A549 (cell line): ENCODE measurements around the gene ARHGEF38. TPM values are rescaled to one million over a fixed set of nuclear protein-coding genes. Genes with fewer than 3 reads are reported as not detected.

Source experiments
- ATAC-seq, 2 experiments: fragments of 200-7000 bp in 1 of 2; fragments of >200 bp in 1 of 2; cut with Nextera tagmentation in 1 of 2; cut with Tn5 transposase in 1 of 2; 3 replicates each; pipeline versions ENCODE4 v1.8.0 to v1.9.1; 2018 to 2020; ENCODE audit warnings: mild to moderate bottlenecking in 1 of 2, moderate library complexity in 1 of 2
- CTCF ChIA-PET: fragments of 300-600 bp; sonication (Branson Sonifier 250); formaldehyde crosslinking; extraction: SDS; loops from one replicate; lab custom pipeline; 2021; ENCODE audit warnings: antibody characterized with exemption, inconsistent platforms; lab: Yijun Ruan, JAX
- POLR2A ChIA-PET: fragments of 350-600 bp; formaldehyde crosslinking; extraction: SDS; loops from one replicate; lab custom pipeline; 2021; ENCODE audit warnings: antibody characterized with exemption, inconsistent platforms; lab: Yijun Ruan, JAX
- DNase-seq, 2 experiments: peaks; one replicate each; pipeline versions ENCODE4 v3.0.0 to v3.0.0-alpha.2; 2011 to 2016; ENCODE audit warnings: low read depth in 1 of 2, low spot score in 1 of 2
- FAIRE-seq: peaks from 2 replicates; lab custom pipeline; 2011; peaks lifted over from hg19 to GRCh38; lab: Jason Lieb, UNC
- H3K27ac ChIP-seq, 2 experiments: fragments of >200 bp; sonication (Bioruptor Twin); formaldehyde crosslinking; 3 replicates each; pipeline ENCODE4 v1.5.1; 2016 to 2017
- H3K4me1 ChIP-seq: fragments of >200 bp; sonication (Bioruptor Twin); formaldehyde crosslinking; 3 replicates; pipeline ENCODE4 v1.6.1; 2016
- H3K4me2 ChIP-seq: fragments of >200 bp; sonication (Bioruptor Twin); formaldehyde crosslinking; 3 replicates; pipeline ENCODE4 v1.6.1; 2016
- H3K4me3 ChIP-seq: fragments of >200 bp; sonication (Bioruptor Twin); formaldehyde crosslinking; 3 replicates; pipeline ENCODE4 v1.5.1; 2016
- H3K9me3 ChIP-seq: fragments of >200 bp; sonication (Bioruptor Twin); formaldehyde crosslinking; 3 replicates; pipeline ENCODE4 v1.6.1; 2016
- BCL3 ChIP-seq: fragments of >200 bp; sonication (Bioruptor Twin); formaldehyde crosslinking; IDR thresholded peaks from 3 replicates; pipeline ENCODE4 v1.6.1; 2016
- CEBPB ChIP-seq, 2 experiments: fragments of >200 bp in 1 of 2; sonication (Bioruptor Twin) in 1 of 2; formaldehyde crosslinking in 1 of 2; IDR thresholded peaks; 2 replicates each; pipeline ENCODE4 v1.6.1; 2012 to 2016
- CHD2 ChIP-seq: fragments of 150-350 bp; IDR thresholded peaks from 2 replicates; pipeline ENCODE4 v1.6.1; 2014; ENCODE audit warnings: low read length; ENCODE audit not compliant: partially characterized antibody
- EHMT2 ChIP-seq: fragments of 200-600 bp; sonication (generic); IDR thresholded peaks from 2 replicates; pipeline ENCODE4 v1.6.1; 2016; ENCODE audit warnings: antibody characterized with exemption, low read depth, mild to moderate bottlenecking, moderate library complexity
- EP300 ChIP-seq, 2 experiments: fragments of >200 bp; sonication (Bioruptor Twin); formaldehyde crosslinking; IDR thresholded peaks; 2 replicates in 1 of 2; 3 replicates in 1 of 2; pipeline ENCODE4 v1.6.1; 2016 to 2017
- FOSB ChIP-seq: fragments of 250-450 bp; sonication (Bioruptor Pico); IDR thresholded peaks from 2 replicates; pipeline ENCODE4 v1.5.0; 2020; ENCODE audit warnings: mild to moderate bottlenecking, moderate library complexity
- GATA3 ChIP-seq: IDR thresholded peaks from 2 replicates; pipeline ENCODE4 v1.6.1; 2012; ENCODE audit warnings: borderline replicate concordance
- HDAC2 ChIP-seq: fragments of 200-600 bp; sonication (generic); IDR thresholded peaks from 2 replicates; pipeline ENCODE4 v1.6.1; 2016
- JUN ChIP-seq, 2 experiments: fragments of >200 bp; sonication (Bioruptor Twin); formaldehyde crosslinking; IDR thresholded peaks; 2 replicates in 1 of 2; 3 replicates in 1 of 2; pipeline ENCODE4 v1.6.1; 2016 to 2017
- JUNB ChIP-seq: fragments of >200 bp; sonication (Bioruptor Twin); formaldehyde crosslinking; IDR thresholded peaks from 2 replicates; pipeline ENCODE4 v1.6.1; 2016
- MAZ ChIP-seq: fragments of 150-350 bp; IDR thresholded peaks from 2 replicates; pipeline ENCODE4 v1.6.1; 2014; ENCODE audit warnings: antibody characterized with exemption, low read depth, low read length, borderline replicate concordance
- NFE2L2 ChIP-seq: fragments of 150-350 bp; conservative IDR thresholded peaks from 2 replicates; pipeline ENCODE4 v1.6.1; 2014; ENCODE audit warnings: low read length
- PBX3 ChIP-seq: IDR thresholded peaks from 2 replicates; pipeline ENCODE4 v1.6.1; 2012
- POLR2AphosphoS2 ChIP-seq: conservative IDR thresholded peaks from 2 replicates; pipeline ENCODE4 v1.6.1; 2012; ENCODE audit warnings: low read length, improper control_type of control experiment, inconsistent platforms
- RAD21 ChIP-seq, 2 experiments: fragments of >200 bp in 1 of 2; sonication (Bioruptor Twin) in 1 of 2; formaldehyde crosslinking in 1 of 2; IDR thresholded peaks in 1 of 2; conservative IDR thresholded peaks in 1 of 2; 2 replicates in 1 of 2; 3 replicates in 1 of 2; pipeline ENCODE4 v1.6.1; 2012 to 2018; ENCODE audit warnings: inconsistent platforms in 1 of 2
- RNF2 ChIP-seq: fragments of 200-600 bp; sonication (generic); IDR thresholded peaks from 2 replicates; pipeline ENCODE4 v1.6.1; 2016; ENCODE audit warnings: low read depth, mild to moderate bottlenecking, antibody characterized with exemption, moderate library complexity, borderline replicate concordance
- SMC3 ChIP-seq: fragments of >200 bp; sonication (Bioruptor Twin); formaldehyde crosslinking; IDR thresholded peaks from 3 replicates; pipeline ENCODE4 v1.6.1; 2018; ENCODE audit warnings: inconsistent platforms
- ZC3H11A ChIP-seq: fragments of 450-650 bp; IDR thresholded peaks from 2 replicates; pipeline ENCODE4 v1.6.1; 2014; ENCODE audit warnings: antibody characterized with exemption, mild to moderate bottlenecking
- ZSCAN20 ChIP-seq: fragments of 250-450 bp; sonication (Bioruptor Pico); IDR thresholded peaks from 2 replicates; pipeline ENCODE4 v1.8.0; 2022; ENCODE audit warnings: mild to moderate bottlenecking, moderate library complexity
- WGBS: methylation state at CpG from one replicate; pipeline ENCODE4 v1.1.6; 2017; ENCODE audit errors: missing lambda C conversion rate; 5-methylcytosine and 5-hydroxymethylcytosine counted together
- polyA plus RNA-seq, 4 experiments: library from polyadenylated mRNA; depleted of rRNA in 3 of 4; stranded (reverse); fragments of >200 nt; fragmentation: RNase III in 1 of 4; extraction: RNeasy Plus Mini Kit Qiagen cat#74134 plus additional on column Dnase treatment in 1 of 4; gene quantifications; 2 replicates in 3 of 4; 3 replicates in 1 of 4; pipeline ENCODE4 v1.2.3, GENCODE V29; 2011 to 2017
- TF ChIP-seq, protein P1 (sequence below): fragments of 250-450 bp; sonication (Bioruptor Pico); IDR thresholded peaks from 2 replicates; pipeline ENCODE4 v1.5.0; 2020; ENCODE audit warnings: low read depth, mild to moderate bottlenecking, moderate library complexity
- TF ChIP-seq, protein P2 (sequence below): fragments of 250-450 bp; sonication (Bioruptor Pico); IDR thresholded peaks from 2 replicates; pipeline ENCODE4 v1.5.0; 2021; ENCODE audit warnings: mild to moderate bottlenecking, moderate library complexity, borderline replicate concordance

The ARHGEF38 gene
- polyA plus RNA-seq, 2 of the 4 experiments (the other 2 are of a cell fraction): 0.05 TPM; not detected in 1

GRCh38 chr4:105630670-105631655, 78.5 kb downstream of the ARHGEF38 start:
- ChIA-PET CTCF (interaction anchor here (0.7 to 1.1 kb wide), 2 partner anchors 110 to 536 kb away, joined by 4 to 5 read pairs; no protein-coding TSS in a partner anchor), POLR2A (no interaction called here)
- H3K27ac ChIP-seq: no peak overlapping the region
- H3K9me3 ChIP-seq: no peaks in the 10 kb centered on the region
- H3K4me1 ChIP-seq: no peaks in the 10 kb centered on the region
- no peak for DNase-seq
- ATAC-seq: no peak
- no peak overlapping the region for H3K4me3 ChIP-seq
- TF ChIP-seq EP300 (IDR thresholded peaks at IDR 0.05) (no peak), PBX3 (no peak), FOSB (no peak), RNF2 (no peak)
- TF ChIP-seq, protein P1, sequence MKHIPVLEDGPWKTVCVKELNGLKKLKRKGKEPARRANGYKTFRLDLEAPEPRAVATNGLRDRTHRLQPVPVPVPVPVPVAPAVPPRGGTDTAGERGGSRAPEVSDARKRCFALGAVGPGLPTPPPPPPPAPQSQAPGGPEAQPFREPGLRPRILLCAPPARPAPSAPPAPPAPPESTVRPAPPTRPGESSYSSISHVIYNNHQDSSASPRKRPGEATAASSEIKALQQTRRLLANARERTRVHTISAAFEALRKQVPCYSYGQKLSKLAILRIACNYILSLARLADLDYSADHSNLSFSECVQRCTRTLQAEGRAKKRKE: no peak
- FAIRE-seq: no peak
- no peak overlapping the region for H3K4me2 ChIP-seq
- 80% methylated on average over 7 of the region's 7 CpGs for WGBS

- TF ChIP-seq, protein P2, sequence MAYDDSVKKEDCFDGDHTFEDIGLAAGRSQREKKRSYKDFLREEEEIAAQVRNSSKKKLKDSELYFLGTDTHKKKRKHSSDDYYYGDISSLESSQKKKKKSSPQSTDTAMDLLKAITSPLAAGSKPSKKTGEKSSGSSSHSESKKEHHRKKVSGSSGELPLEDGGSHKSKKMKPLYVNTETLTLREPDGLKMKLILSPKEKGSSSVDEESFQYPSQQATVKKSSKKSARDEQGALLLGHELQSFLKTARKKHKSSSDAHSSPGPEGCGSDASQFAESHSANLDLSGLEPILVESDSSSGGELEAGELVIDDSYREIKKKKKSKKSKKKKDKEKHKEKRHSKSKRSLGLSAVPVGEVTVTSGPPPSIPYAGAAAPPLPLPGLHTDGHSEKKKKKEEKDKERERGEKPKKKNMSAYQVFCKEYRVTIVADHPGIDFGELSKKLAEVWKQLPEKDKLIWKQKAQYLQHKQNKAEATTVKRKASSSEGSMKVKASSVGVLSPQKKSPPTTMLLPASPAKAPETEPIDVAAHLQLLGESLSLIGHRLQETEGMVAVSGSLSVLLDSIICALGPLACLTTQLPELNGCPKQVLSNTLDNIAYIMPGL (CRISPR knock-in tag): no peak
- TF ChIP-seq JUNB: no peak
- no peak for TF ChIP-seq SMC3
- TF ChIP-seq PBX3: no peak
- no peak for TF ChIP-seq MAZ
- TF ChIP-seq JUN (IDR thresholded peaks at IDR 0.05): no peak
- no peak for TF ChIP-seq CHD2
- TF ChIP-seq ZC3H11A: no peak
- TF ChIP-seq CEBPB (IDR thresholded peaks at IDR 0.05): no peak
- no peaks in the 10 kb centered on the region for H3K4me1 ChIP-seq
- H3K4me3 ChIP-seq: no peak overlapping the region
- ATAC-seq (no peak), FAIRE-seq (no peak), DNase-seq (no peak)
- no peaks in the 10 kb centered on the region for H3K9me3 ChIP-seq
- no peak overlapping the region for H3K4me2 ChIP-seq
- CTCF ChIA-PET: interaction anchor here (1.1 kb wide), 1 partner anchor 111 kb away, joined by 4 read pairs; no protein-coding TSS in a partner anchor
- 74% methylated on average over 8 of the region's 8 CpGs for WGBS
- no peak overlapping the region for H3K27ac ChIP-seq
- POLR2A ChIA-PET: no interaction called here
Observed at GRCh38 chr4:105631818-105632400, 79.5 kb downstream of the ARHGEF38 start.

DNA sequence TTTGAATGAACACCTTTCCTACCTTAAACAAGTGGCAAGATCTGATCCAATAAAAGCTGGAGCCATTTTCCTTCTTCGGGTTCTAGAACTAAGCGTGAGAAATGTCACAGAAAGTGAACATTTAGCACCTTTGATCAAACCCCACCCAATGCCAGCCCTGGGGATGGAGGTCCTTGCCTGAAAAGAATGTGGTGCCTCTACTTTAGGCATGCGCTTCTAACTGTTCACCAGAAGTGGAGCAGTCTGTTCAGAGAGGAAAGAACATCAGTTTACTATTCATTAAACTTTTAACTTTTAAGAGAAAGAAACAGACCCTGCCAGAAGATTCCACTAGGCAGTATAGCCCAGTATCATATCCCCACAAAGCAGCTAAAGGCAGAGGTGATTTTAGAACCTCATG, 80.2 kb downstream of the ARHGEF38 start:
- Histone ChIP-seq H3K4me1 (no peaks in the 10 kb centered on the region), H3K4me3 (no peak overlapping the region), H3K4me2 (no peak overlapping the region), H3K27ac (no peak overlapping the region), H3K9me3 (no peaks in the 10 kb centered on the region)
- POLR2A ChIA-PET: no interaction called here
- CTCF ChIA-PET: no interaction called here
- ATAC-seq: no peak
- no peak for DNase-seq
- 80% methylated on average over 3 of the region's 3 CpGs for WGBS
- no peak for FAIRE-seq
- TF ChIP-seq EP300 (IDR thresholded peaks at IDR 0.05): no peak
- TF ChIP-seq, protein P2 (CRISPR knock-in tag): no peak
- TF ChIP-seq EHMT2: no peak
- TF ChIP-seq BCL3: no peak
- TF ChIP-seq POLR2AphosphoS2: no peak
- TF ChIP-seq PBX3: no peak
- no peak for TF ChIP-seq HDAC2
- TF ChIP-seq NFE2L2: no peak
- TF ChIP-seq RAD21 (conservative IDR thresholded peaks at IDR 0.05 in 1 of 2, IDR thresholded peaks at IDR 0.05 in 1 of 2): no peak
- no peak for TF ChIP-seq ZSCAN20 (CRISPR knock-in tag)
- no peak for TF ChIP-seq GATA3
